ENCODE measurements around the gene MAGEC1.
"Not testable (repeated sequence)": the region's sequence is repeated elsewhere in the genome, so short reads cannot be mapped to it uniquely, and the experiment has no call there.

MAGEC1 gene, protein sequence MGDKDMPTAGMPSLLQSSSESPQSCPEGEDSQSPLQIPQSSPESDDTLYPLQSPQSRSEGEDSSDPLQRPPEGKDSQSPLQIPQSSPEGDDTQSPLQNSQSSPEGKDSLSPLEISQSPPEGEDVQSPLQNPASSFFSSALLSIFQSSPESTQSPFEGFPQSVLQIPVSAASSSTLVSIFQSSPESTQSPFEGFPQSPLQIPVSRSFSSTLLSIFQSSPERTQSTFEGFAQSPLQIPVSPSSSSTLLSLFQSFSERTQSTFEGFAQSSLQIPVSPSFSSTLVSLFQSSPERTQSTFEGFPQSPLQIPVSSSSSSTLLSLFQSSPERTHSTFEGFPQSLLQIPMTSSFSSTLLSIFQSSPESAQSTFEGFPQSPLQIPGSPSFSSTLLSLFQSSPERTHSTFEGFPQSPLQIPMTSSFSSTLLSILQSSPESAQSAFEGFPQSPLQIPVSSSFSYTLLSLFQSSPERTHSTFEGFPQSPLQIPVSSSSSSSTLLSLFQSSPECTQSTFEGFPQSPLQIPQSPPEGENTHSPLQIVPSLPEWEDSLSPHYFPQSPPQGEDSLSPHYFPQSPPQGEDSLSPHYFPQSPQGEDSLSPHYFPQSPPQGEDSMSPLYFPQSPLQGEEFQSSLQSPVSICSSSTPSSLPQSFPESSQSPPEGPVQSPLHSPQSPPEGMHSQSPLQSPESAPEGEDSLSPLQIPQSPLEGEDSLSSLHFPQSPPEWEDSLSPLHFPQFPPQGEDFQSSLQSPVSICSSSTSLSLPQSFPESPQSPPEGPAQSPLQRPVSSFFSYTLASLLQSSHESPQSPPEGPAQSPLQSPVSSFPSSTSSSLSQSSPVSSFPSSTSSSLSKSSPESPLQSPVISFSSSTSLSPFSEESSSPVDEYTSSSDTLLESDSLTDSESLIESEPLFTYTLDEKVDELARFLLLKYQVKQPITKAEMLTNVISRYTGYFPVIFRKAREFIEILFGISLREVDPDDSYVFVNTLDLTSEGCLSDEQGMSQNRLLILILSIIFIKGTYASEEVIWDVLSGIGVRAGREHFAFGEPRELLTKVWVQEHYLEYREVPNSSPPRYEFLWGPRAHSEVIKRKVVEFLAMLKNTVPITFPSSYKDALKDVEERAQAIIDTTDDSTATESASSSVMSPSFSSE

DNA sequence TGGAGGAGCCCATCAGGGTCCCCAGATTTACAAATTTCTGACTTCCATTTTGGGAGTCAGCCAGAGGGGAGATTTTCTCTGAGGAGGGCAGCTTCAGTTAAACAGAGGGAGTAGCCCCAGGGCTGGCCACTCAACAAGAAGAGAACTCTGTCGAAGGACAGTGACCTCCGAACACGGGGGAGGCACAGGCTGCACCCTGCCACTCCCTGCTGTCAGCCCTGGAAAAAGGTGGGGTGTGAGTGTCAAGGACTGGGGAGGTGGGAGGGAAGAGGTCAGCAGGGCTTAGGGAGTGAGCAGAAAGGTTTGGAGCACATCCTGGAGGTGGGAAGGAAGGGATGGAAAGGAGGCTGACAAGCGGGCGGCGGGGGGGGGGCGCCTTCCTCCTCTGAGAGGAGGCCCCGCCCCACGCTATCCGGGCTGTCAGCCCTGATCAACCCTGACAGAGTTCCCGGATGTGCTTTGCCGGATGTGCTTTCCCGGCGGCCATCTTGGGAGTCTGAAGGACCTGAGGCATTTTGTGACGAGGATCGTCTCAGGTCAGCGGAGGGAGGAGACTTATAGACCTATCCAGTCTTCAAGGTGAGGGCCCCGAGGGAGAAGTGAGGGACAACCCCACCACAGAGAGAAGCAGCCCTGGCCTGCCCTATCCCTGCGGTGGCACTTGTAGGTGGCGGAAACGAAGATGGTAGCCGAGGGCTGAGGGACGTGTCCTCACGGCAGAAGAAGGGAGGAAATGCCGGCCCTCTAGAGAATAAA, at the start of gene MAGEC1:
TSS of gene MAGEC1 (plus strand) at position 495 of the 756 bp plus-strand sequence. CDS start 1,179 bp downstream, outside the sequence.
- no peak for DNase-seq

DNA sequence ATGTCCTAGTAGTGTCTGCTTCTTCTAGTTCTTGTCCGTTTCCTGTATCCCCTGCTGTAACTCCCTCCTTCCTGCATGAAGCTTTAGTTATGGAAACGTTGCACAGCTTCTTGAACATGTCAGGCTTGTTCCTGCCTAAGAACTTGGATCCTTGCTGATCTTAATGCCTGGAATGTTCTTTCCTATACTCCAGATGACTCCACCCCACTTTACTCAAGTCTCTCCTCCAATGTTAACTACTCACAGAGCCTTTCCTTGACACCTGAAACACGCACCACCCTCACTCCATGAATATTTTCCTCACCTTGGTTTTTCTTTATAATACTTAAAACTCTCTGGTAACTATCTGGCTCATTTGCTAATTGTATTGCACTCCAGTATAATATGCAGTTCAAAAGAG, 46.2 kb upstream of the MAGEC1 start:
- DNase-seq, result no peak

DNA sequence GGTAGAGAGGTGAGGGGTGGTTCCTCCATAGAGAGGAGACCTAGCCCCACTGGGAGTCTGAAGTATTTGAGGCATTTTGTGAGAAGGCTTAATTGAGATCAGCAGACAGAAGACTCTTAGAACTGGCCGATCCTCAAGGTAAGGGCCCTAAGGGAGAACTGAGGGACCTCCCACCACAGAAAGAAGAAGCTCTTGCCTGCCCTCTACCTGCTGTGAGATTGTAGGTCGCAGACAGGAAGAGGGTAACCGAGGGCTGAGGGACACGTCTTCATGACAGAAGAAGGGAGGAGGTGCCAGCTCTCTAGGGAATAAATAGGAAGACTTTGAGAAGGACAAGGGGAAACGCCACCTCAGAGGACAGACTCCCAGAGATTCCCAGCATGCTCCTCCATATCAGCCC, 24.1 kb upstream of the MAGEC1 start:
- DNase-seq, result no peak

DNA sequence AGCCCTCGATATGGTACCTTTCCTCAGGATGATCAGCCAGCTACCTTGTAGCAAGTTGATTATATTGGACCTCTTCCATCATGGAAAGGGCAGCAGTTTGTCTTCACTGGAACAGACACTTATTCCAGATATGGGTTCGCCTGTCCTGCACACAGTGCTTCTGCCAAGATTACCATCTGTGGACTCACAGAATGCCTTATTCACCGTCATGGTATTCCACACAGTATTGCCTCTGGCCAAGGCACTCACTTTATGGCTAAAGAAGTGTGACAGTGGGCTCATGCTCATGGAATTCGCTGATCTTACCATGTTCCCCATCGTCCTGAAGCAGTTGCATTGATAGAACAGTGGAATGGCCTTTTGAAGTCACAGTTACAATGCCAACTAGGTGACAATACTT, 14.9 kb upstream of the MAGEC1 start:
- DNase-seq, result not testable (repeated sequence)

DNA sequence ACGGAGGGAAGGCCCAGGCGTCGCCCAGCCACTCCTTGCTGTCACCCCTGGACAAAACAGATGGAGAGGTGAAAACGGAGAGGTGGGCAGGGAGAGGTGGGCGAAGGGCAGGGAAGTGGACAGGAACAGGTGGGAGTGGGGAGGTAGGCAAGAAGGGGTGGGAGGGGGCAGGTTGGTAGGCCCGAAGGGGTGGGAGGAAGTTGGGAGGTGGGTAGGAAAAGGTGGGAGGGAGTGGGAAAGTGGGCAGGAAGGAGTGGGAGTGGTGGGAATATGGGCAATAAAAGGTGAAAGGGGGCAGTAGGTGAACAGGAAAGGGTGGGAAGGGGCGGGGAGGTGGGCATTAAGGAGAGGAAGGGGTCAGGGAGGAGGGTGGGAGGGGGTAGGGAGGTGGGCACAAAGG, 9.0 kb upstream of the MAGEC1 start:
- no peak for DNase-seq

DNA sequence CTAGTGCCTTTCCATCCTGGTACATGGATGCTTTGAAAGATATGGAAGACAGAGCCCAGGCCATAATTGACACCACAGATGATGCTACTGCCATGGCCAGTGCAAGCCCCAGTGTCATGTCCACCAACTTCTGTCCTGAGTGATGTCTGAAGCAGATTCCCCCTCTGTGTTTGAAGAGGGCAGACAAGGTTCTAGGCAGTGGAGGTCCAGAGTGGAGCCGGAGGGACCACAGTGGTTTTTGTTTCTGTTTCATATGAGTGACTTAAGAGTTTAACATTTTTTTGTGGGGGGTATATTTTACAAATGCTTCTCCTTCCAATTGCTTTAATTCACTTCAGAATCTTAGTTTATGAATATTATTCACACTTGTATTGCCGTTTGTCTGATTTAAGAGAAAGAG, 6.0 kb upstream of the MAGEC1 start:
- DNase-seq, result no peak

DNA sequence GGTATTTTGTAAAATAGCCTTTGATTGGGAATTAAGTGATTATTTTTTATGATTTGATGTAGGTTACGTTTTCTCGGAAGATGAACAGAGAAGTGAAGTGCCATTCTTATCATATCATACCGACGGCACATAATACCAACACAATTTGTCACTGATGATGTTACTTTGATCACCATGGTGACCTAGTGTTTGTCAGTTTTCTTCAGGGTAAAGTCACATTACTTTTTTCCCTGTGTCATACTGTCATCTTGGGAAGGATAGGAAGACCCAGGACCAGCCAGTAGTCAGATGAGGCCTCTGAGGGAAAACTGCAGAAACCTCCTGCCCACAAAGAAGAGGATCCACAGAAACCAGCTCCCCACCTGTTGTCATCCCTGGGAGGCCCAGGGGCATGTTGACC, 1.3 kb upstream of the MAGEC1 start:
- DNase-seq, result no peak

DNA sequence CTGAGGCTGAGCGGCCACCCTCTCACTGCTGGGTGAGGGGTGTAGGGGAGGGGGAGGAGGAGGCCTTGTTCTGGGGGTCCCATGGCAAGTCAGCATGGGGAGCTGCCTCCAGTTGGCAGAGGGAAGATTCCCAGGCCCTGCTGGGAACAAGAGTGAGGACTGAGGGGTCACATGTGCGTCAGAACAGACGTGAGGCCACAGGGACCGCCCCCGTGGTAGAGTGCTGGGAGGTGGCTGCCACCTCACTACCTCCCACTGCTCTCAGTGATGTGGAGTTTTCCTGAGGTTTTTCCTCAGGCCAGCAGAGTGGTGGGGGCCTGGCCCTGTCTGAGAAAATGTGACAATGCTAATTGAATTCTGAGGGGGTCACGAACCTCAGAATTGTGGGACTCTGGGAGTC, 568 bp downstream of the MAGEC1 start:
- no peak for DNase-seq

DNA sequence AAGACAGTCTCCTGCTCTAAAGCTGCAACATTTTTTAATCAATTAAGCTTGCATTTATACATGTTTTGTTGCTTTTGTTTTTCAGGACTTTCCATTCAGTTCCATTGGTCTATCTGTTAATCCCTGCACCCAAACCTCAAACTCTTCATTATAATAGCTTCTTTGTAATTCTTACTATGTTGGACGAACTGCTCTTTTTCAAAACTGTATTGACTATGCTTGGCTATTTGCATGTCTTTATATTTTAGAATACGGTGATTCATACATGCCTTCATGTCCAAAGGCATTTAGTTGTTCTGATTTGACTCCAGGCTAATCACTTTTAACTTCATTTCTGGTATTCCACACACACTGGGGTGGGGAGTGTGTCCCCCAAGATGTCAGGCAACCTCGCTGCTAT, 14.1 kb downstream of the MAGEC1 start:
- DNase-seq, result no peak

DNA sequence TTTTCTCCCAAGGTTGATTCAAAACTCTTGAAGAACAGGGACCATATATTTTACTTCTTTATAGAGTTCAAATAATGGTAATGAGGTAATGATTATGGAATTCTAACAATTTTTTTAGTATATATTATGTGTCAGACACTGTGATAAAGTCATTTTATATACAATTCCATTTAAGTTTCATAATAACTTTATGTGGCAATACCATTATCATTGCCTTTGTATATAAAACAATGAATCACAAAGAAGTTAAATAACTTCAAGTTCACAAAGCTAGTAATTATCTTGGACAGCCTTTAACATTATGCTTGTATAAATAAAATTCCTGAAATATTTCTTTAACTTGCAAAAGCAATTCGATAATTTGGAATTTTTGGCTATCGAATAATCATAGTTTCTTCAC, 20.6 kb downstream of the MAGEC1 start:
- no peak for DNase-seq

DNA sequence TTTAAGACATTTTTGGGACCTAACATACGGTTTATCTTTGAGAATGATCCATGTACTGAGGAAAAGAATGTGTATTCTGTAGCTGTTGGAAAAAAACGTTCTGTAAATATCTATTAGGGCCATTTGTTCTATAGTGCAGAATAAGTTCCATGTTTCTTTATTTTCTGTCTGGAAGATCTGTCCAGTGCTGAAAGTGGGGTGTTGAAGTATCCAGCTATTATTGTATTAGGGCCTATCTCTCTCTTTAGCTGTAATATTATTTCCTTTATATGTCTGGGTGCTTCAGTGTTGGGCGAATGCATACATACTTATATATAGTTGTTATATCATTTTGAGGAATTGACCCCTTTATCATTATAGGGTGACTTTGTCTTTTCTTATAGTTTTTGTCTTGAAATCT, 24.7 kb downstream of the MAGEC1 start:
- no peak for DNase-seq

DNA sequence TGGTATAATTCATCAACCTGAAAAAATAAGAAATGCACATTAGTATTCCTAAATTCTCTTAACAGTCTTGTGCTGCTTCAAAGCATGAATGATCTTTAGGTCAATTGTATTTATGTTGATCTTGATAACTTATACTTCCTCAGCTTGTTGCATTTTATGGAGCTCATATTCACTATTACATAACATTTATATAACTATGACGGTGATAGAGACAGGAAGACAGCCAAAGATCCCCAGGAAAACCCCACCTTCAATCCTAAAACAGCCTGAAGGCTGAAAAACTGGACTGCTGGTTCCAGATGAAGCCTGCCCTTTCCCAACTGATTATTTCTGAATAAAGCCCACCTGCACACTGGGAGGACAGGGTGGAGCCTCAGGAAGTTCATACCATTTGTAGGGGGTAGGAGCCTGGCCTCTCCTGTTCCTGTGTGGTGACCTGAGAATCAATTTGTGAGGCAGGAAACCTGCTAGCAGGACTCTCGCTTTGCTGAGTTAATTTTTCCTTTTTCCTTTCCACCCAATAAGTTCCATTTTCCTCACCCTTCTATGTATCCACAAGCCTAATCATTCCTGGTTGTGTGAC, 30.5 kb downstream of the MAGEC1 start:
- DNase-seq, result no peak

DNA sequence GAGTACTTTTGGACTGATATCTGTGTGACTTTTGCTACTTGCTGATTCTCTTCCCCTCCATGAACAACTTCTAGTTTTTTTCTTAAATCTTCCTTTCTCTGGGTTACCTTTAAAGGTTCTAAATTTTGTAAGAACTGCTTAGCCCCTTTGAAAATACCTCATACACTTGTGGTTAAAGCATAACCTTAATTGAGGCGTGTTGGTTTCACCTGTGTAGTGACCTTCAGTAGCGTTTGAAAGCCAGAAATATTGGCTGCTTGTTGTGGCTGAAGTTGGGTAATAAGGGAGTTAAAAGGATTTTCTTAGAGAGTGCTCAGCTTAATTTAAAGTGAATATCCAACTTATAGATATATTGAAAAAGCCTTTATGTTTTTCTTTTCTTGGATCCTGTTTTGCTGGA, 32.0 kb downstream of the MAGEC1 start:
- DNase-seq, result no peak

DNA sequence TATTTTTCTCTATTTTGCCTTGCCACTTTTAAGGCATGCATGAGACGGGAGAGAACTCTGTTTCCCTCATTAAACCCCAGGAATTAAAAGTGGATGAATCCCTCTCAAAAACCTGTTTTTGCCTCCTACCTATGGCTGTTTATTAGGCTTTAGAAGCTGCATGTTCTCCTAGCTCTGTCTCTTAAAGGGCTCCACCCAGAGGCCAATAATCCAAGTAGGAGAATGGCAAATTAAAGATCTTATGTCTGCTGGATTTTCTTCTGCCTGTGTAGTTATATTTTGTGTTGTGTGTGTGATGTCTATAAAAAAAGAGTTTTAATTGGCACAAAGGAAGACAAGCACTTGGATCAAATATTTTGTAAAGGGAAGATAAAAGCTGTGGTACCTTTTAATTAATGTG, 32.4 kb downstream of the MAGEC1 start:
- DNase-seq, result no peak

DNA sequence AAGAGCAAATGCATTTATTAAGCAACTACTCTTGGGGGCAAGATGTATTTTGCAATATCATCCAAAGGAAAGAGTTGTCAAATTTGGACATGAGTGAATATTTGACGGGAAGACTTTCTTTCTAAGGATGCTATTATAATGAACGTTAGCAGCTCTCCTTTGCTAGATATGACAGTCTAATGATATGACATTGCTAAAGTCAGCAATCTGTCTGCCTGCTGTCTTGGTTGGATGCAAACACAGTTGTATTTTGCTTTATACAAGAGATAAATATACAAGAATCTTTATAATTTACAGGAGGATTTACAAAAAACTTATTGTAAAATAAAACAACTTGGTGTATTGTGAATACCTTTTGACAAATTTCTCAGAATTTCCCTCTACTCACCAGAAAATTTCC, 37.5 kb downstream of the MAGEC1 start:
- no peak for DNase-seq

DNA sequence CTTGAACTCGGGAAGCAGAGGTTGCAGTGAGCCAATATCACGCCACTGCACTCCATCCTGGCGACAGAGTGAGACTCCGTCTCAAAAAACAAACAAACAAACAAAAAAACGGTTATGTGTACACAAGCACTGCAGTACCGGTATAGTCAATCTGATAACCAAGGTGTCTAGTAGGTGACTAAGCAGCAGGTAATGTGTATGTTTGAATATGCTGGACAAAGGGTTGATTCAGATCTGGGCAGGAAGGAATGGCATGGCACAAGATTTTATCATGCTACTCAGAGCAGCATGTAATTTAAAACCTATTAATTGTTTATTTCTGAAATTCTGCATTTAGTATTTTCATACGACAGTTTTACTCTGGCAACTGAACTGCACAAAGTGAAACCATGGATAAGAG, 41.7 kb downstream of the MAGEC1 start:
- no peak for DNase-seq

DNA sequence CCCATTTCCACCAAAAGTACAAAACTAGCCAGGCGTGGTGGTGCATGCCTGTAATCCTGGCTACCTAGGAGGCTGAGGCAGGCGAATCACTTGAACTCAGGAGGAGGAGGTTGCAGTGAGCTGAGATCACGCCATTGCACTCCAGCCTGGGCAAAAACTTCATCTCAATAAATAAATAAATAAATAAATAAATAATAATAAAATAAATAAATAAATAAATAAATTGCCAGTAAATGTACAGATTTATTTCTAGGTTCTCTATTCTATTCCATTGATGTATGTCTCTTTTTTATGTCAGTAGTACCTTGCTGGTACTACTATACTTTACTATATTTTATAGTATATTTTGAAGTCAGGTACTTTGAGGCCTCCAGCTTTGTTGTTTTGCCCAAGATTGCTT, 43.7 kb downstream of the MAGEC1 start:
- no peak for DNase-seq

DNA sequence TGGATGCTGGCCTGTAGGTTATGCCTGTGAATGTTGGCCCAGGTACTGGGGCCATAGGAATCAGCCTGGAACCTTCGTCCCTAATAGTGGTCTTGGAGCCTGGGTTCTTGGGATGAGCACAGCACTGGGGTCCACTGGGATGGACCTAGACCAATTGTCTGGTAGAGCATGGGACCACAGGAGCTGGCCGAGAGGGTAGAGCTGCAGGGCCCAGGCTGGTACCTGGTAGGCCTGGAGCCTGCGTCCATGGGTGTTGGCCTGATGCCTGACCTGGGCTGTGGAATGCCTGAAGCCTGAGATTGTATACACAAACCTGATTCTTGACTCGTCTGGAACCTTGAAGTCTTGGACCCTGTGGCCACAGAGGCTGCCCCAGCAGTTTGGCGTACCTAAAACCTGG, 48.9 kb downstream of the MAGEC1 start:
- DNase-seq, result no peak

DNA sequence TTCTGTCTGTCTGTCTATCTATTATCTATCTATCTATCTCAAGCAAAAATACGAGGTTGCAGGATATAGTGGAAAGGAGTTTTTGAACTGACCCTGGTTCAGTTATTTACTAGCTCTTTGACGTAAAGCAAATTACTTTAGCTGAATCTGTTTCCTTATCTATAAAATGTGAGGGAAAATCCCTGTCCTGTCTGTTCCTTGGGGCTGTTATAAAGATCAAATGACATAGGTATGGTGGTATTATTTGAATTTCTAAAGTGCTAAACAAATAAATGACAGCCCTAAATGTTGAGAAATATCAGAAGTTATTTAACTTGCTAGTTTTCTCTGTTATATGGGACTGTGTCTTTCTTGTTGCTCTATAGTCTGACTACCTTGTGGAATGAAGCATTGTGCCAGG, 55.0 kb downstream of the MAGEC1 start:
- DNase-seq, result no peak

All from activated effector memory CD4-positive, alpha-beta T cell treated with Interleukin-2 at 50 U/mL for 16 hours (primary cell).